Limb (tissue), 2 donors: ENCODE results near the gene TRRAP.

Source experiments
- DNase-seq, 2 donors: peaks; one replicate each; pipeline ENCODE4 v3.0.0-alpha.2; 2016; ENCODE audit errors: extremely low spot score in 2 of 2

The TRRAP gene

GRCh38 chr7:99004781-99005500, 126.6 kb downstream of the TRRAP start:
- no peak for DNase-seq

- DNase-seq = no peak
Measured at GRCh38 chr7:99005776-99006175, 127.4 kb downstream of the TRRAP start.

GRCh38 chr7:99006739-99007424, 128.6 kb downstream of the TRRAP start:
- DNase-seq = no peak

GRCh38 chr7:99008181-99008631, 129.9 kb downstream of the TRRAP start:
- DNase-seq = no peak

GRCh38 chr7:99008921-99009530, 130.7 kb downstream of the TRRAP start:
- DNase-seq = no peak

GRCh38 chr7:99010281-99010680, 131.9 kb downstream of the TRRAP start:
- DNase-seq = no peak

GRCh38 chr7:99011341-99011705, 133.0 kb downstream of the TRRAP start:
- DNase-seq = no peak

- no peak for DNase-seq
Measured at GRCh38 chr7:99011706-99012404, 133.5 kb downstream of the TRRAP start.

- DNase-seq = no peak
Measured at GRCh38 chr7:99012722-99013121, 134.4 kb downstream of the TRRAP start.

- no peak for DNase-seq
Measured at GRCh38 chr7:99013266-99014112, 135.2 kb downstream of the TRRAP start.

- DNase-seq = no peak
Measured at GRCh38 chr7:99014113-99014985, 136.0 kb downstream of the TRRAP start.

- no peak for DNase-seq
Measured at GRCh38 chr7:99016196-99016595, 137.9 kb downstream of the TRRAP start.

GRCh38 chr7:99019523-99020412, 141.4 kb downstream of the TRRAP start:
- peak; percentile 19 to 28 for DNase-seq

GRCh38 chr7:99020413-99020715, 142.0 kb downstream of the TRRAP start:
- DNase-seq = no peak

GRCh38 chr7:99021941-99022560, 143.7 kb downstream of the TRRAP start:
- DNase-seq = peak in 1 of 2 donors; percentile 11

- no peak for DNase-seq
Measured at GRCh38 chr7:99024066-99024465, 145.7 kb downstream of the TRRAP start.

GRCh38 chr7:99027241-99027640, 148.9 kb downstream of the TRRAP start:
- DNase-seq = no peak

GRCh38 chr7:99027841-99028240, 149.5 kb downstream of the TRRAP start:
- peak in 1 of 2 donors; percentile 11 for DNase-seq
